GM19372 (cell line): Measurements from ENCODE around the gene NDUFB11.

Source experiments
- ATAC-seq: cut with Tn5 transposase; IDR thresholded peaks from one replicate; pipeline ENCODE4 v1.9.1; 2021; ENCODE audit warnings: mild to moderate bottlenecking, low read depth, moderate library complexity; ENCODE audit not compliant: unreplicated experiment

NDUFB11 gene

GRCh38 chrX:47144626-47145394, at the start of gene NDUFB11, which contains the start of gene RBM10:
Gene NDUFB11, minus strand, starts transcription at chrX:47144702. Its CDS starts 23 bp downstream, at chrX:47144679.
Gene RBM10, plus strand, starts transcription at chrX:47145221. Its CDS starts 2,261 bp downstream, at chrX:47147482.
- peak; percentile 92 for ATAC-seq

- peak; percentile 45 for ATAC-seq
Measured at GRCh38 chrX:47193475-47194193, 49.1 kb upstream of the NDUFB11 start, which contains the start of gene UBA1. Gene UBA1, plus strand, starts transcription at chrX:47193829. Its CDS starts 4,974 bp downstream, at chrX:47198803.

GRCh38 chrX:47191806-47192401, 47.4 kb upstream of the NDUFB11 start:
- no peak for ATAC-seq

GRCh38 chrX:47191331-47191730, 46.8 kb upstream of the NDUFB11 start:
- no peak for ATAC-seq

- peak; percentile 77 for ATAC-seq
Measured at GRCh38 chrX:47190445-47191269, 46.2 kb upstream of the NDUFB11 start.

- ATAC-seq = no peak
Measured at GRCh38 chrX:47189906-47190305, 45.4 kb upstream of the NDUFB11 start.

- ATAC-seq = no peak
Measured at GRCh38 chrX:47187106-47187677, 42.7 kb upstream of the NDUFB11 start.

GRCh38 chrX:47186096-47186740, 41.7 kb upstream of the NDUFB11 start:
- ATAC-seq = no peak

- no peak for ATAC-seq
Measured at GRCh38 chrX:47185241-47185640, 40.7 kb upstream of the NDUFB11 start.

- ATAC-seq = no peak
Measured at GRCh38 chrX:47184486-47184885, 40.0 kb upstream of the NDUFB11 start.

- no peak for ATAC-seq
Measured at GRCh38 chrX:47182106-47182700, 37.7 kb upstream of the NDUFB11 start.

- ATAC-seq = no peak
Measured at GRCh38 chrX:47181301-47181700, 36.8 kb upstream of the NDUFB11 start.

GRCh38 chrX:47180346-47180745, 35.8 kb upstream of the NDUFB11 start:
- ATAC-seq = no peak

- no peak for ATAC-seq
Measured at GRCh38 chrX:47179928-47180255, 35.4 kb upstream of the NDUFB11 start.

- no peak for ATAC-seq
Measured at GRCh38 chrX:47179221-47179927, 34.9 kb upstream of the NDUFB11 start.

GRCh38 chrX:47178337-47178736, 33.8 kb upstream of the NDUFB11 start:
- ATAC-seq = no peak

GRCh38 chrX:47177079-47177478, 32.6 kb upstream of the NDUFB11 start:
- ATAC-seq = no peak

- ATAC-seq = no peak
Measured at GRCh38 chrX:47176101-47176740, 31.7 kb upstream of the NDUFB11 start.
